Measurements from ENCODE around the gene ZFP64.

GRCh38 chr20:52191916-52192718 lies 538 bp upstream of the ZFP64 start:
- TF ChIP-seq CTCF (IDR thresholded peaks at IDR 0.05; ENCODE audit: insufficient read depth, low read depth, low read length) (peak; percentile 9), EZH2 (IDR thresholded peaks at IDR 0.05; ENCODE audit: insufficient read depth, low read length) (no peak)
